GM19193 (cell line): ENCODE measurements around the gene HCRT.

Experiments
- POLR2A ChIP-seq: IDR thresholded peaks from 4 replicates; pipeline ENCODE4 v1.6.1; 2011; ENCODE audit not compliant: insufficient read depth, insufficient read length; ENCODE audit errors: extremely low read depth

The HCRT gene

GRCh38 chr17:42183741-42184711 lies 1.2 kb downstream of the HCRT start:
- peak; percentile 72 for TF ChIP-seq POLR2A

- TF ChIP-seq POLR2A: no peak
These were observed 2.1 kb downstream of the HCRT start for GRCh38 chr17:42182927-42183734.

- no peak for TF ChIP-seq POLR2A
These were observed 3.4 kb downstream of the HCRT start for GRCh38 chr17:42181851-42182207.

- no peak for TF ChIP-seq POLR2A
These were observed 4.1 kb downstream of the HCRT start, which contains the start of gene KCNH4 for GRCh38 chr17:42180922-42181850. Gene KCNH4, minus strand, starts transcription at chr17:42181142. Its CDS starts 197 bp downstream, at chr17:42180945.

- no peak for TF ChIP-seq POLR2A
These were observed 4.8 kb downstream of the HCRT start for GRCh38 chr17:42180411-42180921.

- TF ChIP-seq POLR2A: no peak
These were observed 5.3 kb downstream of the HCRT start for GRCh38 chr17:42179911-42180410.

GRCh38 chr17:42179335-42179734 lies 5.9 kb downstream of the HCRT start:
- TF ChIP-seq POLR2A: no peak

GRCh38 chr17:42178817-42179216 lies 6.4 kb downstream of the HCRT start:
- TF ChIP-seq POLR2A: no peak

- TF ChIP-seq POLR2A: no peak
These were observed 7.6 kb downstream of the HCRT start for GRCh38 chr17:42177684-42178083.

GRCh38 chr17:42174126-42174783 lies 11.0 kb downstream of the HCRT start:
- TF ChIP-seq POLR2A: no peak

- TF ChIP-seq POLR2A: no peak
These were observed 13.4 kb downstream of the HCRT start for GRCh38 chr17:42171831-42172230.

- TF ChIP-seq POLR2A: no peak
These were observed 15.9 kb downstream of the HCRT start for GRCh38 chr17:42169351-42169750.

GRCh38 chr17:42167807-42168206 lies 17.4 kb downstream of the HCRT start:
- TF ChIP-seq POLR2A: no peak
